Fibroblast of upper back skin (primary cell): Measurements from ENCODE around the gene HOMER3.

ENCODE experiments used
- DNase-seq: peaks from one replicate; pipeline ENCODE4 v3.0.0-alpha.2; 2013

Gene HOMER3

DNA sequence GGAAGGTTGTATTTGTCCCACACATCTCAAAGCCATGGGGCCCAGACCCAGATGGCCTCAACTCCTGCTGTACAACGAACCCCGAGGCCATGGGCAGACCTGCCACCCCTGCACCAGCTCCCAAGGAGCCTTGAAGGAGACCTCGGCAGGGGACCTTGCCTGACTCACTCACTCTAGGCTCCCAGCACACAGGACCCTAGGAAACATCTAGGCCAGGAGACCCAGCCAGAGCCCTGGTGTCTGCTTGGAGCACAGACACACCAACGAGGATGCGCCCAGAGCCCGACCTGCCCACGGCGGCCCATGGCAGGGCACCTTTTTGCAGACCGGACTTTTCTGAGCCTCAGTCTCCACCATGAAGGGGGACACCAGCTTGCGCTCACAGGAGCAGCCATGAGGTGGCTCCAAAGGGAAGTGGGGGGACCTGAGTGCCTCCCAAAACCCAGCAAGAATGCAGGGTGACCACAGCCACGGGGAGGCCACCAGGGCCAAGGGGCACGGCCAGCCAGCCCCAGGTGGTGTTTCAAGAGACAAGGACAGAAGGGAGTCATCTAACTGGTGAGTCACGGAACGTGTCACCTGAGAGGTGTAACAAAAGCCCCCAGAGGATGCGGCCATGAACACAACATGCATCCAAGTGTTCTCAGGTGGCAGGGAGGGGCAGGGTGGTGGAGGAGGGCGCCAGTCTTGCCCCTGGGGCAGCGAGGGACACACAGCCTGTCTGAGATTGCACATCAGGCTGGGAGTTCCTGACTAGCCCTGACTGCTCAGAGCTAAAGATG lies 40.1 kb downstream of the HOMER3 start:
- no peak for DNase-seq

DNA sequence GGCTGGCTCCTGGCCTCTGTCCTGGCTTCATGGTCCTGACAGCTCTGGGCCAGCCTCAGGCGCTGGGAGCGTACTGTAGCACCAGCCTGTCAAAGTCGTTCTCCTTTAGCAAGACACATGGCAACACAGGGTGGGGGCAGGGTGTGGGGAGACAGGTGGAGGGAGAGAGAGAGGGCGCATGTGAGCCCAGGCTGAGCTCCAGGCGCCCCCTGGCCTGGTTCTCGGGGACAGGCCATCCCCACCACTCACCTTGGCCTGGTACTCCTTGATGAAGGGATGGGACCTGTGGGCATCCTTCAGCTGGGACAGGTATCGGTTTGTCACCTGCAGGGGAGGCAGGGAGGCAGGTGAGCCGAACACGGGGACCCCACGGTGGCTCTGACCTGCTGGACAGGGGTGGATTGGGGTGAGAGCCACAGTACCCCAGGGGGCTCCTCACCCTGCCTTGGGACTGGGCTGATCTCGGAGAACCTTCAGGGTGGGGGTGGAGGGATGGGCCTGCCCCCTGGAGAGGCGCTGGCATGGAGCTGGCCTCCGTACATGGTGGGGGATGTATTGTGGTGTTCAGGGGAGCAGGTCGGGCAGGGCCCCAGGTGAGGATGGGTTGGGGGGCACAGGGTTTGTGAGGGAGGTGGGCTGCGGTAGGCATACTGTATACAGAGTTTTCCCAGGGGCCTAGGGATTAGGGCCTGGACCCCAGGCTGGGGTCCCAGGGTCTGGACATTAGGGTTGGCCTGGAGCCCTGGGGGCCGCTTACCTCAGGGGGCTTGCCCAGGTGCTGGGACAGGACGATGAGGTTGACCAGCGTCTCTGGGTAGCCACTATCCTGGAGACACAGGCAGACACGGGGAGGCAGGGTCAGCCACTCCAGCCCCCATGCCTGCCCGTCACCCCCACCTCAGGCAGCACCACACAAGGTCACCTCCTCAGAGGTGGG lies 41.1 kb downstream of the HOMER3 start:
- DNase-seq = no peak

DNA sequence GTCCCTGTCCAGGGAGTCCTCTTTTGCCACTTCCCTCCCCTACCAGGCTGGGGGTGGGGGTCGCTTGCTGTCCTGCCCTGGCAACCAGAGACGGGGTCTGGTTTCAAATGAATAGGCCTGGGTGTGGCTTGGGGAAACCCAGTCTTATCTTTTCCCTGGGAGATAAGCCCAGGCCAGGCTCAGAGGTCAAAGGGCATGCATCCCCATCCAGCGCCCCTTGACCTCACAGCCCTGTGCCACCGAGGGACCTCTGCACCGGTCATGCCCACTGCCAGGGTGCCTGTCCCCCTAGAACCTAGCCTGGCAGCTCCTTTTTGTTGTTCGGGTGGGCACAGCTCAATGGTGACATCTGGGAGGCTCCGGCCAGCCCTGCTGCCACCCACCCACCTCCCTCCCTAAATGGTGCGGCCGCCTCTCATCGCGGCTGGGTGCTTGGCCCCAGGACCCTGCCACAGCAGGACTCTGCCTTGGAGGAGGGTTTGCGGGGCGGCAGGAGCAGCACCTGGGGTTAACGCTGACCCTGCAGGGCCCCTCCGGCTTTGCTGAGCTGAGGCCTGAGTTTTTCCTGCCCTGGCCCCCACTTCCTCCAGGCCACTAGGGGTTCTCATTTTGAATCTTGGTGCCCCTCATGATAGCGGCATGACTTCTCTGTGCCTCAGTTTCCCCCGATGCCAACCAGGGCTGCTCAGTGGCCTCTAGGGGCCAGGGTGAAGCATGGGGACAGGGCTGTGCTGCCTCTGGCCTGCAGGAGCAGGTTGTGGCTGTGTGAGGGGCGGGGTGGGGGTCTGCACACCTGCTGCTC lies 42.2 kb downstream of the HOMER3 start:
- no peak for DNase-seq

DNA sequence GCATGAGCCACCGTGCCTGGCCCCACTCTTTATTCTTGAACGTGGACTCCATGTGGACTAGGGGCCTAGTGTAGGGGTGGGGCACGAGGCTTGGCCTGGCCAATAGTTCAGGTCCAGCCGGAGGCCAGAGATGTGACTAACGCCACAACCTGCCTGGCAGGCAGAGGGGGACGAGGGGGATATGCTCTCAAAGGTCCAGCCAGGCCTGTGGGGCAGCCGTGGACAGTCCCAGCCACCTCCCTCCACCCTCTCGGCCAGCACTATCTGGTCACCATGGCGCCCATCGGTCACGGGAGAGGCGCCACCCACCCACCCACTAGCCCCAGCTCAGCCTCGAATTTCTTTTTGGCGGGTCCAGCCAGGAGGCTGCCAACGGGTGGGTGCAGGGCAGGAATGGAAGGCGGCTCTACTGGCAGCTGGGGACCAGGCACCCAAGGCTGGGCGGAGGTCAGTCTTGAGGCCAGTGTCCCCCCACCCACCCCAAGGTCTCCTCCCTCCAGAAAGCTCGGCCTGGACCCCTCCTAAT lies 42.9 kb downstream of the HOMER3 start:
- no peak for DNase-seq

DNA sequence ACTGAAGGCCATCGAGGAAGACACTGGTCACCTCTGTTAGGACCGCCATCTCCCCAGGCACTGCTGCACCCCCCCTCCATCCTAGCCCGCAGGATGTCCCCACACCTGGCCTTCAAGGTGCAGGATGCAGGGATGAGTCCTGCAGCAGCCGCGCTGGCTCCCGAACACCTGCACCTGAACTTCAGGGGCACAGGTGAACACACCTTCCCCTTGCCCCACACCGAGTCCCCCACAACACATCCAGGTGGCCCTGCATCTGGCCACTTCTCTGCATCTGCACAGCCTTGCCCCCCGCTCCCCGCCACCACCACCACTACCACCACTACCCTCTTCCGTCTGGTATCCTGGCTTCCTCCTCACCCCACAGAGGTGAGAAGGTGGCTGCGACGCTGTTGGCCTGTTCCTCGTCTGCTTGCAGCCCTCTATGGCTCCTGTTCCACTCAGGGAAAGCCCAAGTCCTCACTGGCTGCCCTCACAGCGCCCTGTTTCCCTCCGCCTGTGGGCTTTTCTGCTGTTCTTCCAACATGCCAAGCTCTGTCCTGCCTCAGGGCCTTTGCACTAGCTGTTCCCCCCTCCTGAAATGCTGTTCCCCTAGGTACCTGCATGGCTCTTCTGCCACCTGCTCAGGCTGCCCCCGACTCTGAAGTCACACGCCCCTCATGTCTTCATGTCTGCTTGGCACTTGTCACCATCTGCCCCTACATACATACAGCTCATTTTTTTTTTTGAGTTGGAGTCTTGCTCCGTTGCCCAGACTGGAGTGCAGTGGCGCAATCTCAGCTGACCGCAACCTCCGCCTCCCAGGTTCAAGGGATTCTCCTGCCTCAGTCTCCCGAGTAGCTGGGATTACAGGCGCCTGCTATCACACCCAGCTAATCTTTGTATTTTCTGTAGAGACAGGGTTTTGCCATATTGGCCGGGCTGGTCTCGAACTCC lies 43.7 kb downstream of the HOMER3 start:
- no peak for DNase-seq

DNA sequence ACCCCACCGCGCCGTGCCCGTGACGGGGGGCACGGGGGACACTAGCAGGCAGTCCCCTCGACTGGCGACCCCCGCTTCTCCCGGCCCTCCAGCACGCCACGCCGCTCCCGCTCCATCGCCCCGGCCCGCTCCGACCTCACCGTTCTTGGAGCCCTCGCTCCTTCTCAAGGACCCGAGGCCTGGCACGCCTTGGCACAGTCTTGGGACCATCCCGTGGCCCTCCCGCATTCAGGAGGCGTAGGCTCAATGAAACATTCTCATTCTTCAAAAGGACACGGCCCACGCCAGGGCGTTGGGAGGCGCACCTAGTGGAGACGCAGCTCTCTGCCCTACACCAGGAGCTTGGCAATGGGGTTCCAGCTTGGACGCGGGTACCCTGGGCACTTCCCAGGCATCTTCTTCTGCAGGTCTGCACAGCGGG lies 44.6 kb downstream of the HOMER3 start:
- no peak for DNase-seq

DNA sequence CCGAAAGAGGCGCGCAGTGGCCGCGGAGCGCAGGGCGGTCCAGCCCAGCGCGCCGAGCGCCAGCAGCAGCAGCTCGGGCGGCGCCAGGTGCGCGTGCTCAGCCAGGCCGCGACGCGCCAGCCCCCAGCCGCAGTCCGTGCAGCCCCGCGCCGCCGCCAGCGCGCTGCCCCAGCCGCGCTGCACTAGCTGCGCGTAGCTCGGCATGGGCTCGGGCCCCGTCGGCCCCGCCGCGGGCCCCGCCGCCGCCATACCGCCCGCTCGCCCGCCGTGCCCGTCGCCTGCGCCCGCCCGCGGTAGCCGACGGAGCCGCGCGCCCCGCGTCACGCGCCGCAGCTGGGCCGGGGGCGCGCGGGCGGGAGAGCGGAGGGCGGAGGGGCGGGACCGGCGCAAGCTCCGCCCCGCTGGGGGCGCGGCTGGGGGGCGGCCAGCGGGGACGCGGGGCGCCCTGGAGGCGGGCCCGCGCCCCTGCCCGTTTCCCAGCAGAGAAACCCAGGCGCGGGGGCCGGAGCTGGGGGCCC lies 45.1 kb downstream of the HOMER3 start, which contains the start of gene CERS1:
TSS of gene CERS1 (minus strand) at position 335 of the 518 bp plus-strand sequence. CDS start at position 249, 86 bp downstream.
- DNase-seq = no peak

DNA sequence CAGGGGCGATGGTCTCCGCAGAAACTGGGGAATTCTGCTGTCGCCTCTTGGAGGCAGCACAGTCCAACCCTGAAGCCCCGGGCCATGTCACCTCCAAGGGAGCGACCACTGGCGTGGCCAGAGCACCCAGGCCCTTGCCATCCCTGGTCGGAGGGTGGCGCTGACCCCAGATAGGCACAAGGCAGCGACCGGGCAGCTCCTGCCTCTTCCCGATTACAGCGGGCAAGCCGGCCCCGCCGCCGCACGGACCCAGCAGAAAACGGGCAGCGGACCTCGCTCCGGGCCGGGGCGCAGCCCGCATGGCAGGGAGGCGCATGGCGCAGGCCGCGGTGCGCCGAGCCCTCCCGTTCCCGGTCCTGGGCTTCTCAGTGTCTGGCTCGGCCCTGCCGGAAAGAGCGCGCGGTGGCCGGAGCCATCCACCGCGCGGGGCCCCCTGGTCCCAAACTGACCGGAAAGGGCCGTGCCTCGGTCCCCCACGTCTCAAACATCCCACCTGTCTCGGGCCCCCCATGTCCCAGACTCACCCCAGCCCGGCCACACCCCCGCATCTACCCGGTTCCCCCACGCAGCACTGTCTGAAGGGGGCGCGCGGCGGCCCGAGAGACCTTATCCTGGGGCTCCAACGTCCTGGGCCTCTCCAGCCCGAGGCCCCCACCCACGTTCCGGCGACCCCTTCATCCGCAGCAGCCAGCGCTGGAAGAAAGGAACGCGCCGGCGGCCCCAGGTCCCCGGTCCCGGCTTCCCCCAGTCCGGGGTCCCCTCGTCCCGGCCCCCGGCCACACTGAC lies 45.8 kb downstream of the HOMER3 start:
- peak; percentile 21 for DNase-seq

DNA sequence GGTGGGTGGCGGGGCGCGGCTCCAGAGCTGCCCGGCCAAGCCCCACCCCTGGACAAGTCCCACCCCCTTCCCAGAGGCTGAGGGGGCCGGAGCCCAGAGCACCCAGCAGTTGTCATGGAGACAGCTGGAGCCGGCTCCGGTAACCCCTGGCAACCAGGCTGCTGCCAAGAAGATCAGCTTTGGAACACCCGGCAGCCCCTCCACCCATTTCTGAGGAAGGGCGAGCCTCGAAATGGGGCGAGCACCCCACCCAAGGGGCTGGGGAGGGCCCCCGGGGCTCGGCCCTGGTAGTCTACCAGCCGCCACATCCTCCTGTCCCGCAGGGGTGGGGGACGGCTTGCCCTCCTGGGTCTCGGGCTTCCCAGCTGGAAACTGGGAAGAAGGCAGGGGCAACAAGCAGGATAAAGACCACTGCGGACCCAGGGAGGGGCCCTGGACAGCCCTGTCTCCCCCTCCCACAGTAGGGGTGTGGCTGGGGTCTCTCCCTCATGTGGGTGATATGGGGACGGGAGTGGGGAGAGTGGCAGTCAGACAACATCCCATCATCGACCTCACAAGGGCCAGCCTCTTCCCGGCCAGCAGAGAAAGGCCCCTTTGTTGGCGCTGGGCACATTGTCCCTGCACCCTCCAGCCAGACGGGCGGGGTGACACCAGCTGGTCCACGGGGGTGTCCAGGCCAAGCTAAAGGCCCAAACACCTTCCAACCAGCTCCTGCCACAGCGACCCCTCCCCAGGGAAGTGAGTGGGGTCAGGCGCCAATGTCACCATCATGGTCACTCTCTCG lies 46.6 kb downstream of the HOMER3 start:
- peak; percentile 36 for DNase-seq

DNA sequence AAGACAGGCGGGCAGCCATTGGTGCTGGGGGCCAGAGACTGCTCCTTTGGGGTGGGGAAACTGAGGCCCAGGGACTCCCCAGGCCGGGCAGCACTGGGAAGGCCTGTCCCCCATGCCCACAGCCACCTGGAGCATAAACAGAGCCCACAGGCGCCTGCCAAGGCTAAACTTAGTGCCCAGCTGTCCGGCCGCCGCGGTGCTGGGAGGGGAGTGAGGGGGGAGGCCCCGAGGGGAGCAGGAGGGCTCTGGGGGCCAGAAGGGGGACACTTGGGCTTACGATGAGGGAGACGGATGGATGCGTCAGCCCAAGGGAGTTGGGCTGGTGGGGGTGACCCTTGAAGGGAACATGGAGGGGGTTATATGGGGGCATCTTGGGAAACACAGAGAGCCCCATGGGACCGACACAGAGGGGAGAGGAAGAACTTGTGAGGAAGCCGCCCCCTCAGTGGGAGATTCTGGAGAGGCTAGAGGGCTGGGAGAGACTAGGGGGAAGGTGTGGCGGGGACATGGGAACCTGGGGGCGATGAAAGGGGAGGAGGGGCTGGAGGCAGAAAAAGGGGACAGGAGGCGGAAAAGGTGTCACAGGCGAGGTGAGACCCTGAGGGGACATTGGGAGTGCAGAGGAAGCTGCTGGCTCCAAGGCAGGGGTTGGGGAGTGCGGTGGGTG lies 47.3 kb downstream of the HOMER3 start:
- DNase-seq = no peak

DNA sequence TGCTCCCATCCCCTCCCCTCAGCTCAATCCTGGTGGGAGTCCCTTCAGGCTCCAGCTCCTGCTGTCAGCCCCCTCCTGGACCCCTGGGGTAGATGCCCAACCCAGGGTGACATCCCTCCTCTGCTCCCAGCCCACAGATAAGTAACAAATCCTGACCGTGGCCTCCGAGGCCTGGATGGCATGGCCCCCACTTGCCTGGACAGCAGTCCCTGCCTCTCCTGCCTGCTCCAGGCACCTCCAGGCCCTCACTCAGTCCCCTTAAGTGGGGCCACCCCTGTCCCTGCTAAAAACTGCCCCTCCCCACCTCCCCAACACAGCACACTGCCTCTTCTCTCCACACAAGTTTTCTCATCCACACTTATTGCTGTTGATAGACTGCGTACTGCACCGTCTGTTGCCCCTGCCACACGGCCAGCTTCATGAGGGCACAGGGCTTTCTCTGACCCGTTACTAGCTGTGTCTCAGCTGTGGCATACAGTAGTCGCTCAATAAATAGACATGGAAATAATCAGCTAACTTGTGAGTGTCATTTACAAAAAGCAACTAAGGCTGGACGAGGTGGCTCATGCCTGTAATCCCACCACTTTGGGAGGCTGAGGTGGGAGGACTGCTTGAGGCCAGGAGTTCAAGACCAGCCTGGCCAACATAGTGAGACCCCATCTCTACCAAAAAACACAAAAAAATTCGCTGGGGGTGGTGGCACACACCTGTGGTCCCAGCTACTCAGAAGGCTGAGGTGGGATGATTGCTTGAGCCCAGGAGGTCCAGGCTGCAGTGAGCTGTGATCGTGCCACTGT lies 50.9 kb downstream of the HOMER3 start:
- DNase-seq = no peak

DNA sequence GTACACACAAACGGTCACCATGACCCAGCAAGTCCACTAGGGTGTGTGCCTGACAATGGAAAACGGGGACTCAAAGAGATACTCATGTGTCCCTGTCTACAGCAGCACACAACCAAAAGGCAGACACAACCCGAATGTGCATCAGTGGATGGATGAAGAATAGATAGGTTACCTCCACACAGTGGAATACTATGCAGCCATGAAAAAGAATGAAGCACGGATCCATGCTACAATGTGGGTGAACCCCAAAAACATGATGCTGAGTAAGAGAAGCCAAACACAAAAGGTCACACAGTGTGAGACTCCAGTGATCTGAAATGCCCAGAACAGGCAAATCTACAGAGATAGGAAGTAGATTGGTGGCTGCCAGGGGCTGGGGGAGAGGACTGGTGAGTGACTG lies 54.0 kb downstream of the HOMER3 start:
- DNase-seq = no peak

DNA sequence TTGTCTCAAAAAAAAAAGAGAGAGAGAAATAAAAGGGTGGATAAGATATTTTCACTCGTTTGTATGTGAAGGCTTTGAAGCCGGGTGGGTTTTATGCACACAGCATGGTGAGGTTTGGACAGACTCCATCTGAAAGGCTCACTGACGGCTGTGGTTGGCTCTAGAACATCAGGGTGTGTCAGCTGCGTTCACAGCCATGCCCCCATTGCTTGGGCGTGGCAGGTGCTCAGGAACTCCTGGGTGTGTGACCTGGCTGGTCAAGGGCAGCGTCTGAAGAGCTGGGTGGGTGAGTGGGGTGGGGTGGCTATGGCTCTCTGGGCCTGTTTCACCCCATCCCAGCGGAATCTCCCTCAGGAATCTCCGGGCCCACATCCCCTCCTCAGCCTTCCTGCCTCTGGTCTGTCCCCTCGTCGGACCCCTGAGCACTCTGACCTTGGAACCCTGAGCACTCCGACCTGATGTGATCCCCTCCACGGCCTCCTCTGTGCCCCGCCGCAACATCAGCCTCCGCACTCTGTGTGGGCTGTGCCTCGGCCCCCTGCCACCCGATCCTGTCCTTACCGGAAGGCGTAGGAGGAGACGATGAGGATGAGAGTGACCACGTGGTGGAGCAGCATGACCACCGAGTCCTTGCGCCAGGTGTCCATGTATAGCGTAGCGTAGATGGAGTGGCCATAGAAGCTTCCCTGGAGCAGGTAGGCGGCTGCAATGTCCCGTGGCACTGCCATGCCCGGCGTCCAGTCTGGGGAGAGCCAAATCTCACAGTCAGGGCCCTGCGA lies 57.3 kb downstream of the HOMER3 start:
- no peak for DNase-seq

DNA sequence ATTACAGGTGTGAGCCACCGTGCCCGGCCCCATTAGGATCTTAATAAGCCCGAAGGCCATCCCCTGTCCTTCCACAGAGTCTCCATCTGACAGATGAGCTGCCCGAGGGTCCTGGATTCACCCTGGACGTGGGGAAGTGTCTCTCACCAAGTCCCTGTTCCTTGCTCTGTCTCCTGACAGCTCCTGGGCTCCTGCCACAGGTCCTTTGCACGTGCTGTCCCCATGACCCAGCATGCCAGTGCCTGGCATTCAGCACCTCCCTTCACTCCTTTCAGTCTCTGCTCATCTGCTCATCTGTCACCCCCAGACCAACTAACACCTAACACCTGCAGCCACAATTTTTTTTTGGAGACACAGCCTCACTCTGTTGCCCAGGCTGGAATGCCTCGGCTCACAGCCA lies 59.5 kb downstream of the HOMER3 start:
- no peak for DNase-seq

DNA sequence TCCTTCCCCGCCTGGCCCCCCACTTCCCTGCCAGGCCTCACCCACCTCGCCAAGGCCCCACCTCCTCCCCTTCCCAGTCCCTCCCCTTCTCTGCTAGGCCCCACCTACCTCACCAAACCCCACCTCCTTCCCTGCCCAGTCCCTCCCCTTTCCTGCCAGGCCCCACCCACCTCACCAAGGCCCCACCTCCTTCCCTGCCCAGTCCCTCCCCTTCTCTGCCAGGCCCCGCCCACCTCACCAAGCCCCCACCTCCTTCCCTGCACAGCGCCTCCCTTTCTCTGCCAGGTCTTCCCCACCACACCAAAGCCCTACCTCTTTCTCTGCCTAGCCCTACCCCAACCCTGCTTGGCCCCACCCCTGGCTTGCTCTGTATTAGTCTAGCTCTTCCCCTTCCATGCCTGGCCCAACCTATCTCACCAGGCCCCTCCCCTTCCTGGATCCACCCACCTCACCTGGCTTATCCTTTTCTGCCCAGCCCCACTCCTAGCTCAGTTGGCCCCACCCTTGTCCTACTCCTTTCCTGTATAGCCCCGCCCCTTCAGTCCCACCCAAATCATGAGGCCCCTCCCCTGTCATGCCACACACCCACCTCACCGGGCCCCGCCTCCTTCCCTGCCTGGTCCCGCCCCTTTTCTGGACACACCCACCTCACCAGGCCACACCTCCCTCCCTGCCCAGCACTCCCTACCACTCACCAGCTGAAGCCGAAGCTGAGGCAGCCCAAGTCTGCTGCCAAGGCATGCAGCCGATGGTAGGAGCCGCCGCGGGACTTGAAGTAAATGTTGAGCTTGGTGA lies 61.2 kb downstream of the HOMER3 start:
- DNase-seq = no peak
